Upper lobe of right lung (tissue), 1 donor: ENCODE measurements around the gene KRTCAP2. TPM values are rescaled to one million over a fixed set of nuclear protein-coding genes. Genes with fewer than 3 reads are reported as not detected.
A peak's percentile ranks its signal among the peaks of the same experiment; 100 is the strongest.

Experiments
- ATAC-seq: fragments of 200-7000 bp; cut with Tn5 transposase; one replicate; pipeline ENCODE4 v1.9.1; 2020; ENCODE audit warnings: mild to moderate bottlenecking, moderate library complexity
- DNase-seq: peaks from one replicate; pipeline ENCODE4 v3.0.0-alpha.2; 2020
- H3K27ac ChIP-seq: fragments of 200-600 bp; one replicate; pipeline ENCODE4 v1.8.0; 2022
- H3K27me3 ChIP-seq: fragments of 200-600 bp; one replicate; pipeline ENCODE4 v1.8.0; 2022; ENCODE audit warnings: mild to moderate bottlenecking
- H3K36me3 ChIP-seq: fragments of 200-600 bp; one replicate; pipeline ENCODE4 v1.8.0; 2022
- H3K4me1 ChIP-seq: fragments of 200-600 bp; one replicate; pipeline ENCODE4 v1.8.0; 2022
- H3K4me3 ChIP-seq: fragments of 200-600 bp; one replicate; pipeline ENCODE4 v1.8.0; 2022; ENCODE audit warnings: mild to moderate bottlenecking
- H3K9me3 ChIP-seq: fragments of 200-600 bp; one replicate; pipeline ENCODE4 v1.8.0; 2022
- CTCF ChIP-seq: fragments of 200-600 bp; IDR thresholded peaks from one replicate; pipeline ENCODE4 v1.8.0; 2022; ENCODE audit warnings: antibody characterized with exemption
- intact Hi-C: fragments of 100-400 bp; cut with DNase I; formaldehyde crosslinking; loops from one replicate; pipeline ENCODE4 v1.11.0; 2022
- total RNA-seq: library from RNA; stranded (reverse); fragmentation: NEBNext Ultra II Directional; extraction: Animal tissue kit (Norgen Biotek cat#: 25700); gene quantifications from one replicate; pipeline ENCODE4 v1.2.1, GENCODE V29; 2021
- donor health status: DM: no; HTN: yes; CAD: no; lungs with severe emphysema.

The KRTCAP2 gene
- total RNA-seq, 1 donor from 2014 or later = 130 TPM

- DNase-seq (peak; percentile 70), ATAC-seq (no peak)
- intact Hi-C loops = loop anchor here (5.0 kb wide), 1 partner anchor 32 kb away; no protein-coding TSS in a partner anchor
- H3K9me3 ChIP-seq = no peaks in the 10 kb centered on the region
- H3K27me3 ChIP-seq = peaks cover 8% of the 10 kb centered on the region
- peak overlapping the region; percentile 87 for H3K27ac ChIP-seq
- no peak overlapping the region for H3K4me3 ChIP-seq
- H3K4me1 ChIP-seq = peaks cover 33% of the 10 kb centered on the region
- no peak for TF ChIP-seq CTCF
- no peaks in the 10 kb centered on the region for H3K36me3 ChIP-seq
These were observed 48.3 kb downstream of the KRTCAP2 start for GRCh38 chr1:155124503-155125463.

- H3K27ac ChIP-seq = peak overlapping the region; percentile 87
- H3K4me3 ChIP-seq = no peak overlapping the region
- H3K9me3 ChIP-seq = no peaks in the 10 kb centered on the region
- no peaks in the 10 kb centered on the region for H3K36me3 ChIP-seq
- no peak for TF ChIP-seq CTCF
- intact Hi-C loops = no loop called here
- ATAC-seq (no peak), DNase-seq (no peak)
- H3K27me3 ChIP-seq = peaks cover 8% of the 10 kb centered on the region
- peaks cover 30% of the 10 kb centered on the region for H3K4me1 ChIP-seq
These were observed 49.3 kb downstream of the KRTCAP2 start for GRCh38 chr1:155123801-155124200.

GRCh38 chr1:155122308-155122707, 50.8 kb downstream of the KRTCAP2 start:
- ATAC-seq (no peak), DNase-seq (no peak)
- Histone ChIP-seq H3K4me3 (no peak overlapping the region), H3K4me1 (peaks cover 19% of the 10 kb centered on the region), H3K36me3 (no peaks in the 10 kb centered on the region), H3K27ac (no peak overlapping the region), H3K9me3 (no peaks in the 10 kb centered on the region), H3K27me3 (peaks cover 4% of the 10 kb centered on the region)
- intact Hi-C loops = no loop called here
- no peak for TF ChIP-seq CTCF

GRCh38 chr1:155121249-155121648, 51.9 kb downstream of the KRTCAP2 start:
- H3K4me1 ChIP-seq = peaks cover 13% of the 10 kb centered on the region
- no peak for TF ChIP-seq CTCF
- DNase-seq (no peak), ATAC-seq (peak; percentile 61)
- no peaks in the 10 kb centered on the region for H3K9me3 ChIP-seq
- H3K27ac ChIP-seq = no peak overlapping the region
- H3K4me3 ChIP-seq = no peak overlapping the region
- H3K36me3 ChIP-seq = no peaks in the 10 kb centered on the region
- H3K27me3 ChIP-seq = no peaks in the 10 kb centered on the region
- intact Hi-C loops = no loop called here

GRCh38 chr1:155120253-155120652, 52.9 kb downstream of the KRTCAP2 start:
- Histone ChIP-seq H3K9me3 (no peaks in the 10 kb centered on the region), H3K36me3 (no peaks in the 10 kb centered on the region), H3K4me3 (no peak overlapping the region), H3K27me3 (no peaks in the 10 kb centered on the region), H3K4me1 (peaks cover 3% of the 10 kb centered on the region), H3K27ac (no peak overlapping the region)
- intact Hi-C loops = no loop called here
- DNase-seq (no peak), ATAC-seq (no peak)
- no peak for TF ChIP-seq CTCF

Other genes starting within 250 kb of the KRTCAP2 start
- gene PMVK, start 236.6 kb downstream of the KRTCAP2 start, total RNA-seq = 38.4 TPM
- 75.7 TPM for gene PBXIP1, start 217.2 kb downstream of the KRTCAP2 start, total RNA-seq
- gene PYGO2, start 211.5 kb downstream of the KRTCAP2 start, total RNA-seq = 27.0 TPM
- 120 TPM for gene SHC1, start 202.6 kb downstream of the KRTCAP2 start, total RNA-seq
- 27.0 TPM for gene CKS1B, start 198.6 kb downstream of the KRTCAP2 start, total RNA-seq
- 29.0 TPM for gene FLAD1, start 190.0 kb downstream of the KRTCAP2 start, total RNA-seq
- gene LENEP, start 179.7 kb downstream of the KRTCAP2 start, total RNA-seq = not detected
- gene ZBTB7B, start 170.5 kb downstream of the KRTCAP2 start, total RNA-seq = 80.4 TPM
- 1.5 TPM for gene DCST2, start 139.5 kb downstream of the KRTCAP2 start, total RNA-seq
- not detected for gene DCST1, start 139.5 kb downstream of the KRTCAP2 start, total RNA-seq
- gene ADAM15, start 122.0 kb downstream of the KRTCAP2 start, total RNA-seq = 163 TPM
- gene EFNA4, start 109.6 kb downstream of the KRTCAP2 start, total RNA-seq = 5.3 TPM
- 1.0 TPM for gene EFNA3, start 94.5 kb downstream of the KRTCAP2 start, total RNA-seq
- 178 TPM for gene EFNA1, start 45.4 kb downstream of the KRTCAP2 start, total RNA-seq
- gene SLC50A1, start 37.5 kb downstream of the KRTCAP2 start, total RNA-seq = 44.7 TPM
- 71.1 TPM for gene DPM3, start 32.8 kb downstream of the KRTCAP2 start, total RNA-seq
- 0.43 TPM for gene TRIM46, start 545 bp upstream of the KRTCAP2 start, total RNA-seq
- gene THBS3, start 34.6 kb upstream of the KRTCAP2 start, total RNA-seq = 24.9 TPM
- gene MTX1, start 35.4 kb upstream of the KRTCAP2 start, total RNA-seq = 28.4 TPM
- gene ENTREP3, start 82.2 kb upstream of the KRTCAP2 start, total RNA-seq = 27.8 TPM
- gene SCAMP3, start 89.1 kb upstream of the KRTCAP2 start, total RNA-seq = 70.9 TPM
- 51.2 TPM for gene CLK2, start 100.2 kb upstream of the KRTCAP2 start, total RNA-seq
- gene HCN3, start 104.2 kb upstream of the KRTCAP2 start, total RNA-seq = 2.6 TPM
- not detected for gene PKLR, start 128.1 kb upstream of the KRTCAP2 start, total RNA-seq
- 225 TPM for gene FDPS, start 135.6 kb upstream of the KRTCAP2 start, total RNA-seq
- 27.0 TPM for gene RUSC1, start 147.6 kb upstream of the KRTCAP2 start, total RNA-seq